Testis (tissue), 3 donors: Measurements from ENCODE around the gene SLAMF1. TPM values are rescaled to one million over a fixed set of nuclear protein-coding genes. Genes with fewer than 3 reads are reported as not detected.

Source experiments
- DNase-seq: peaks from one replicate; pipeline ENCODE4 v3.0.0-alpha.2; 2019
- H3K27ac ChIP-seq, 2 donors: fragments of 200-600 bp; sonication (generic); one replicate each; pipeline ENCODE4 v1.5.1; 2019
- H3K27me3 ChIP-seq: fragments of 200-600 bp; sonication (generic); one replicate; pipeline ENCODE4 v1.5.1; 2019
- H3K36me3 ChIP-seq: fragments of 200-600 bp; sonication (generic); one replicate; pipeline ENCODE4 v1.5.1; 2017; ENCODE audit warnings: low read depth; ENCODE audit errors: missing control alignments
- H3K4me1 ChIP-seq: fragments of 200-600 bp; sonication (generic); one replicate; pipeline ENCODE4 v1.5.1; 2019
- H3K4me3 ChIP-seq, 2 donors: fragments of 200-600 bp; sonication (generic); one replicate each; pipeline ENCODE4 v1.5.1; 2017 to 2019
- H3K9me3 ChIP-seq: fragments of 200-600 bp; sonication (generic); one replicate; pipeline ENCODE4 v1.5.1; 2017
- CTCF ChIP-seq, 3 experiments: fragments of 450-650 bp in 2 of 3; fragments of 200-600 bp in 1 of 3; sonication (generic) in 1 of 3; IDR thresholded peaks; one replicate each; pipeline ENCODE4 v1.5.1; 2016 to 2019; ENCODE audit warnings: antibody characterized with exemption in 3 of 3, mild to moderate bottlenecking in 2 of 3, moderate library complexity in 1 of 3
- POLR2A ChIP-seq: fragments of 450-650 bp; IDR thresholded peaks from one replicate; pipeline ENCODE4 v1.6.1; 2017; ENCODE audit warnings: antibody characterized with exemption, mild to moderate bottlenecking, moderate library complexity
- WGBS, 2 donors: methylation state at CpG; one replicate each; pipeline ENCODE4 v1.1.5; 2018; 5-methylcytosine and 5-hydroxymethylcytosine counted together
- intact Hi-C: fragments of 100-400 bp; cut with DNase I; formaldehyde crosslinking; loops from one replicate; pipeline ENCODE4 v1.15.1; 2023; ENCODE audit warnings: low total_unique reads
- polyA plus RNA-seq: library from polyadenylated mRNA; stranded (reverse); fragments of 350-450 nt; fragmentation: Illumina TruSeq; extraction: RNeasy Lipid Tissue Mini Kit (QIAGEN cat#74804); gene quantifications from one replicate; pipeline ENCODE4 v1.2.3, GENCODE V29; 2014; ENCODE audit warnings: low read depth, low replicate concordance; ENCODE audit not compliant: insufficient read depth
- total RNA-seq, 2 donors: library from RNA; depleted of rRNA; stranded (reverse); fragments of >200 nt; gene quantifications; one replicate each; pipeline ENCODE4 v1.2.3, GENCODE V29; 2016

Gene SLAMF1
- total and polyA plus RNA-seq, 3 donors from 2014 or later, result 0.47 to 0.75 (median 0.50) TPM

GRCh38 chr1:160577671-160578070 lies 69.2 kb downstream of the SLAMF1 start:
- Histone ChIP-seq H3K9me3 (no peaks in the 10 kb centered on the region), H3K36me3 (no peaks in the 10 kb centered on the region), H3K4me1 (no peaks in the 10 kb centered on the region), H3K27me3 (no peaks in the 10 kb centered on the region), H3K27ac (no peak overlapping the region), H3K4me3 (no peak overlapping the region)
- TF ChIP-seq POLR2A (no peak), CTCF (IDR thresholded peaks at IDR 0.05) (no peak)
- 78 to 83% methylated on average over 2 of the region's 2 CpGs for WGBS, 2 donors
- DNase-seq, result no peak
- intact Hi-C loops, result no loop called here

- intact Hi-C loops, result no loop called here
- Histone ChIP-seq H3K4me1 (no peaks in the 10 kb centered on the region), H3K27ac (no peak overlapping the region), H3K4me3 (no peak overlapping the region), H3K9me3 (no peaks in the 10 kb centered on the region), H3K27me3 (no peaks in the 10 kb centered on the region), H3K36me3 (no peaks in the 10 kb centered on the region)
- WGBS, 2 donors, result 42 to 94% methylated on average over 1 to 2 of the region's 2 CpGs
- TF ChIP-seq CTCF (IDR thresholded peaks at IDR 0.05), result no peak
- no peak for TF ChIP-seq POLR2A
- no peak for DNase-seq
Measured at GRCh38 chr1:160576884-160577283, 70.0 kb downstream of the SLAMF1 start.

GRCh38 chr1:160576390-160576789 lies 70.5 kb downstream of the SLAMF1 start:
- no peaks in the 10 kb centered on the region for H3K36me3 ChIP-seq
- H3K27me3 ChIP-seq, result no peaks in the 10 kb centered on the region
- no peaks in the 10 kb centered on the region for H3K9me3 ChIP-seq
- TF ChIP-seq CTCF (IDR thresholded peaks at IDR 0.05) (no peak), POLR2A (no peak)
- H3K4me1 ChIP-seq, result no peaks in the 10 kb centered on the region
- no peak overlapping the region for H3K4me3 ChIP-seq
- WGBS, 2 donors, result 83 to 88% methylated on average over 3 of the region's 3 CpGs
- DNase-seq, result no peak
- H3K27ac ChIP-seq, result no peak overlapping the region
- intact Hi-C loops, result no loop called here

- DNase-seq, result no peak
- intact Hi-C loops, result no loop called here
- H3K4me3 ChIP-seq, result no peak overlapping the region
- H3K36me3 ChIP-seq, result no peaks in the 10 kb centered on the region
- 77 to 84% methylated on average over 5 of the region's 5 CpGs for WGBS, 2 donors
- H3K27me3 ChIP-seq, result no peaks in the 10 kb centered on the region
- H3K9me3 ChIP-seq, result no peaks in the 10 kb centered on the region
- H3K27ac ChIP-seq, result peak overlapping the region in 1 of 2 donors; percentile 41
- H3K4me1 ChIP-seq, result no peaks in the 10 kb centered on the region
- TF ChIP-seq POLR2A (no peak), CTCF (IDR thresholded peaks at IDR 0.05) (no peak)
Measured at GRCh38 chr1:160575112-160575664, 71.7 kb downstream of the SLAMF1 start.

GRCh38 chr1:160570840-160571239 lies 76.0 kb downstream of the SLAMF1 start:
- no peak for DNase-seq
- no peak for TF ChIP-seq CTCF (IDR thresholded peaks at IDR 0.05)
- TF ChIP-seq POLR2A, result no peak
- Histone ChIP-seq H3K36me3 (no peaks in the 10 kb centered on the region), H3K4me3 (no peak overlapping the region), H3K27ac (no peak overlapping the region), H3K9me3 (no peaks in the 10 kb centered on the region), H3K4me1 (peaks cover 3% of the 10 kb centered on the region), H3K27me3 (no peaks in the 10 kb centered on the region)
- intact Hi-C loops, result no loop called here
- 83 to 91% methylated on average over 3 of the region's 3 CpGs for WGBS, 2 donors
